Thyroid gland (tissue), 4 donors: Measurements from ENCODE around the gene ASAP2.

Source experiments
- CTCF ChIP-seq, 6 experiments: fragments of 200-600 bp in 3 of 6; fragments of 450-650 bp in 3 of 6; sonication (generic) in 3 of 6; IDR thresholded peaks; one replicate each; pipeline ENCODE4 v1.5.1; 2016 to 2019; ENCODE audit warnings: antibody characterized with exemption in 6 of 6, mild to moderate bottlenecking in 2 of 6, inconsistent platforms in 1 of 6, moderate library complexity in 1 of 6
- POLR2A ChIP-seq, 2 donors: fragments of 450-650 bp; IDR thresholded peaks; one replicate each; pipeline ENCODE4 v1.6.1; 2017; ENCODE audit warnings: antibody characterized with exemption in 2 of 2, mild to moderate bottlenecking in 2 of 2, moderate library complexity in 1 of 2

- TF ChIP-seq CTCF (IDR thresholded peaks at IDR 0.05), result no peak
- no peak for TF ChIP-seq POLR2A (IDR thresholded peaks at IDR 0.05)
These were observed 82.2 kb downstream of the ASAP2 start for GRCh38 chr2:9288681-9289338.
